H1 (cell line): ENCODE data around the gene AGRN. TPM values are rescaled to one million over a fixed set of nuclear protein-coding genes. Genes with fewer than 3 reads are reported as not detected.

Experiments
- CREB1 ChIP-seq: IDR thresholded peaks from 2 replicates; pipeline ENCODE4 v1.6.1; 2012; ENCODE audit warnings: inconsistent platforms
- CTBP2 ChIP-seq: IDR thresholded peaks from 2 replicates; pipeline ENCODE4 v1.7.0; 2011; ENCODE audit warnings: borderline replicate concordance, mild to moderate bottlenecking, moderate library complexity, mixed read lengths, low read length; ENCODE audit not compliant: insufficient read depth, insufficient read length
- FOSL1 ChIP-seq: IDR thresholded peaks from 2 replicates; pipeline ENCODE4 v1.6.1; 2011; ENCODE audit warnings: mild to moderate bottlenecking, low read depth, low read length, moderate library complexity; ENCODE audit not compliant: insufficient read depth
- SAP30 ChIP-seq: fragments of 300-600 bp; sonication (generic); IDR thresholded peaks from 2 replicates; pipeline ENCODE4 v1.7.1; 2012; ENCODE audit warnings: low read length, moderate library complexity, mild to moderate bottlenecking, inconsistent platforms; ENCODE audit not compliant: insufficient read depth, insufficient replicate concordance
- SRF ChIP-seq: IDR thresholded peaks from 2 replicates; pipeline ENCODE4 v1.6.1; 2011; ENCODE audit warnings: mild to moderate bottlenecking, low read depth, low read length, moderate library complexity
- USF2 ChIP-seq: IDR thresholded peaks from 2 replicates; pipeline ENCODE4 v1.6.1; 2011; ENCODE audit warnings: low read length, improper control_type of control experiment
- polyA plus RNA-seq, 7 experiments: library from polyadenylated mRNA; depleted of rRNA in 3 of 7; stranded (reverse) in 5 of 7; unstranded in 2 of 7; fragments of >200 nt in 5 of 7; fragments of 200-250 nt in 2 of 7; gene quantifications; 1 replicate in 5 of 7; 2 replicates in 1 of 7; 4 replicates in 1 of 7; pipeline versions ENCODE4 v1.2.1 to v1.2.3, GENCODE V29; 2011 to 2013; ENCODE audit warnings: missing spikeins in 2 of 7, mixed read lengths in 2 of 7
- total RNA-seq: library from RNA; stranded (reverse); fragmentation: NEBNext Ultra II Directional; extraction: Animal tissue kit (Norgen Biotek cat#: 25700); gene quantifications from 2 replicates; pipeline ENCODE4 v1.2.1, GENCODE V29; 2021

Gene AGRN
- total and polyA plus RNA-seq, 2 of the 8 experiments (the other 6 are each of a cell fraction or from before 2014, with no cell fraction given): 52.3 to 155 TPM

DNA sequence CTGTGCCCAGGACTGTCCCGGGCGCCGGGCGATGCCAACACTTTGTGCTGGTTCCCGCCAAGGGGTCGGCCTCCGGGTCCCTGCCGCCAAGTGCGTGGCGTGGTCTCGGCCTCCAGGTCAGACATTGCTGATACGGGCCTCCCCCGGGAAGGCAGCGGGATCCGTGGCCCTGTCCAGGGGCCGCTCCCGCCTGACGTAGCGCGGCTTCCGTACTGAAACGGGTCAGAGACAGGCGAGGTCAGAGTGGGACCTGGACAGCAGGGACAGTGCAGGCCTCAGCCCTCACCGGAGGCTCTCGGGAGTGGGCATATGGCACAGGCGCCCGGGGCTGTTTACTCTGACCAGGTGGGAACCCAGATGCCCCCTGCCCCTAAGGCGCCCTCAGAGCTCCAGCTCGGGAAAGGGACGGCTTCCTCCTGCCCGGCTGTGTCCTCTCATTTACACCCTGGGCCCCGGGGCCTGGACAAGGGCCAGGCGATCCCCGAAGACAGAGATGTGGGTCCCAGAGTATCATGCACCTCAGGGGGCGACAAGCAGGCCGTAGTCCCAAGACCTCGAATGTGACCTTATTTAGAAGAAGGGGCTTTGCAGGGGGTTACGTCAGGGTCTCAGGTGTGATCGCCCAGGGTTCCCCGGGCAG is 63.0 kb downstream of the AGRN start (continued):
- TF ChIP-seq CREB1 (no peak), CTBP2 (no peak), USF2 (no peak), SAP30 (no peak), FOSL1 (no peak), SRF (no peak)
